ENCODE measurements around the gene TRAF3.
"Not testable (repeated sequence)": the region's sequence is repeated elsewhere in the genome, so short reads cannot be mapped to it uniquely, and the experiment has no call there.

TRAF3 gene

DNA sequence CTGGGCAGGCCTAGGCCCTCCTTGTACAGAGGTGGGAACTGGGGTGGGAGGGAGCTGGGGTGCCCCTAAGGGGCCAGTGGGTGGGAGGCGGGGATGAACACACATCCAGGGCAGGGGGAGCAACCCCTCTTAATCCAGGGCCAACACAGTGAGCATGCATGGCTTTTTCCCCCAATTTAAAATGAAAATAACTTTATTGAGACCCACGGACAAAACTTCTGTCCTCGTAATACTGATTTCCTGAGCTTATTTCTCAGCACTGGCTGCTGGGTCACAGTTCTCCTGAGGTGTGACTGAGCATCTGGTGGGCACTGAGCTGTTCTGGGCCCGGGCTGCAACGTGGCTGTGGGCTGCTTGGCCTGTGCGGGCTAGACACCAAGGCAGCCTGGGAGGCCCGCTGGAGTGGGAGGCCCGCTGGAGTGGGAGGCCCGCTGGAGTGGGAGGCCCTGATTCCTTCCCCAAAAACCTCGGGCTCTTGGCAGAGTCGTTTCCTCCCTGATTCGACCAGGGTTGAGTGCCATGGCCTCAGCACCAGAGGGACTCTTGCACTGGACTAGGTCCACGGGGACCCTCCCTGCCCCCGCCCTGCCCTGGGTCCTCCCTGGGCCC, 24.9 kb upstream of the TRAF3 start:
- DNase-seq, result no peak

DNA sequence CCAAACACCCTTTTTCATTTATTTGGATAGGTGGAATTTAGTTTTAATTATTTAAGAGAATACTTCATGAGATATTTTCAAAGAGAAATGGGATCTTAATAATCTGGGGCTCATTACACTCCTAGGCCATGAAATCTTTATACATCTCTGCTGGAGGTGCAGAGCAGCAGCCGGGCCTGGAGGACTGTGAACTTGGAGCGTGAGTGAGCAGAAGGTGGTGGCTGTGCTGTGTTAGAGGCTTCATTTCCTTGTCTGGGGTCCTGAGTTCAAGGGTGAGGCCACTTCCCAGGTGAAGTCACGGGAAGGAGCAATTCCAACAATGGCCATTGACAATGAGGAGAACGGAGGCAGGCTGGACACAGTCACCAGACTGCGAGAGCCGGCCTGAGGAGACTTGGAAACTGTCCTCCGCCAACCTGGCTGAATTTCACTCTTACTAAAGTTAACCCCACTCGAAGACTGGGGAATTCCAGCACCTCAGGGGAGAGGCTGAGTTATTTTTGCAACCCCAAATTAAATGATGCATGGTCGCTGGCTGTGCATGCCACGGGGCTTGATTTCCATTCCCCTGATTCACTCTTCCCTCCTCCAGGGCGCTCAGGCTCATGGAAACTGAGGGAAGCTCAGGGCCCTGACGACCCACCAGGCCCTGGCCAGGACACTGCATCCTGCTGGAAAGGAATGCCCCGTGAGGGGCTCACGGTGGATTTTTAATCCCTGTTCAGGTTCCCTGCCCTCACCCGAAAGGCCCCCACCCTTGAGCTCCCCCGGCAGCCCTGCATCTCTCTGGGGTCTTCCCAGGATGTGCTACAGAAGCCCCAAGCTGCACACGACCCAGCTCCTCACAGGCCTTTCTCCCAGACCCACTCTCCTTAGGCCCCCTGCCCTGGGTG, 22.6 kb upstream of the TRAF3 start:
- DNase-seq, result no peak

DNA sequence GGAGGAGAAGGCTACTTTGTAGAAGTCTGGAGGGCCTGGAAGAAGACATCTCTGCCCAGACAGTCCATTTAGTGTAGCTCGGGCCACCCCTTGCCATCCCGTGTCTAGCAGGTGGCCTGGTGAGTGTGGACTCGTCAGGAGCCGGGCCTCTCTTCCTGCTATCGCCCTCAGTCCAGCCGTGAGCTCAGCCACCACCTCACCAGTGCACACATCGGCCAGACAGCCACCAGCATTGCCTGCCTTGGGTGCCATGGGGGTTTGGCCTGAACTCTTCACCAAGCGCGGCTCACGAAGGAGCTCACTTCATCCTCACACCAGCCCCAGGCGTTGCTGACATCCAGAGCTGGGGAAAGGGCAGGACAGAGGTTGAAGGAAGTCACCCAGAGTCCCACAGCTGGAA, 19.6 kb upstream of the TRAF3 start:
- no peak for DNase-seq

GRCh38 chr14:102758087-102758486, 19.2 kb upstream of the TRAF3 start:
- no peak for DNase-seq

GRCh38 chr14:102759456-102760187, 17.6 kb upstream of the TRAF3 start:
- no peak for DNase-seq

DNA sequence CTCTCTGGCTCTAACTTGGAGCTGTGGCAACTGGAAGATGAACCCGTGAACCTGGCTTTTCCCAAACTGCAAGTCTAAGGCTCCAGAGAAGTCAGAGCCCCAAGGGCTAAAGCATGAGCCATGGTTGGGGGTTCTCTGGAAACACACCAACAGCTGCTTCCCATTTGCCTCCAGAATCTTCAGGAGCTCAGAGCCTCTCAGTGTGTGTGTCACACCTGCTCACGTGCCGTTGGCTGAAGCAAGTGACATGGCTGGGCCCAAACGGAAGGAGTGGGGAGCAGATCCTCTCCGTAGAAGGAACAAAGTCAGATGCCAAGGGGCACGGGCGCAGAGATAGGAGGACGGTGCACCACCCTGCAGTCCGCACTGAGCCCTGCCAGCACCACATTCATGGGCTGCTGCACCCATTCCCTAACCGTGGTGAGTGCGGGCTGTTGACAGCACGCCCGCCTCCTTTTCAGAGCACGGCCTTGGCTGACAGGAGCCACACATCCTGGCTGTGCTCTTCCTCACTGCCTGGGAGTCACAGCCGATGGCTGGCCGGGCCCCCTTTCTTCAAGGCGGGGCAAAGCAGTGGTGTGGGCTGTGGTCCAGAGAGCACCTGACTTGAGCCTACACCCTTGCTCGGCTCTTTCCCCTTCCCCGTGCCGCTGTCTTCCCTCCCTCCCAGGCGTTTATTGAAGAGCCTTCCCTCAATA, 16.6 kb upstream of the TRAF3 start:
- no peak for DNase-seq

DNA sequence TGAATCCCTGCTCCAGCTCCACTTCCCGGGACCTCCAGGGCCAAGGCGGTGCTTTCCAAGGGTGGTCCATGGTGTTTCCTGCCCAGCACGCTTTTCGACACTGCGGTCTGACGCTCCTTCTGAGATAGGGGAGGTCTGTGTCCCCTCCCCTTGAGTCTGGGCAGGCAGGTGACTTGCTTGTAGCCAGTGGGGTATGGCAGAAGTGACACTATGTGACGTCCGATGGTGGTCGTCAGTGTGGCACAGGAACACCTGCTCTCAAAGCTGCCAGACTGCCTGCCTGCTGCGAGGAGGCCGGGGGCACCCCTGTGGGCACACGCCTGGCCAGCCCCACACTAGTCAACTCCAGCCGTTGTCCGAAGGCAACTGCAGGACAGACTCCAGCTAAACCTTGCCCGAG, 16.0 kb upstream of the TRAF3 start:
- DNase-seq, result no peak

- no peak for DNase-seq
Observed at GRCh38 chr14:102764220-102764671, 13.0 kb upstream of the TRAF3 start.

- DNase-seq, result not testable (repeated sequence)
Observed at GRCh38 chr14:102765770-102766169, 11.5 kb upstream of the TRAF3 start.

DNA sequence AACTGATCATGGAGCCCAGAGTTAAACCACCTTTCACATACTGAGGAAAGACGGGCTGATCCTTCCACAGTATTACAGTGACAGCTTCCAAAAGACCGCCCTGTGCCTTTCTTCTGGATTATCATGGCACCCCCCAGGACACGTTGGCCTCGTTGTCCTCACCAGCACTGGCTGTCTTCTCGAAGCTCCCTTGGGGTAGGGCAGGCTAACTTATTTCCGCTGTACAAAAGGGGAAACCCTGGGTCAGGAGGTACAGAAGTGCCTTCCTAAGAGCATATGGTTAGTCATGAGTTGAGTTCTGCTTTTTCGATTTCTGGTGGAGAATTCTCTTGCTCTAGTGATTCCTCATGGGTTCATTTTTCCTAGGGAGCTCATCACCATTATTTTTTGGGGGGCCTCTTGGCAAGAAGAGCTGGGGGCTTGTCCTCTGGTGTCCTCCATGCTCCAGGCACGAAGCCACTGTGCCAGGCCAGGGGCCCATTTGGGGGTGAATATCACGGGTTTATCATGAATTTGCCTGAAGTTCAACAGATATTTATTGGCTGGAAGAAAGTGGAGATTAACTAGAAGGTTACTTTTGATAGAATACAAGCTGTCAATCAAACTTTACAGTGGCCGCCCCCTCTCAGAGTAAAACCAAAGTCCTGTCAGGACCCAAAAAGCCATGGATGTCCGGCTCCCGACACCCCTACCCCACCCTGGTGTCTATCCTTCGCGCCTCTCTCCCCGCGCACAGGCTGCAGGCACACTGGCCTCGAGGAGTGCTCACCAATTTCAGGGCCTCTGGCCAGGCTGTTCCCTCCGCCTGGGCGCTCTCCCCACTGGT, 8.8 kb upstream of the TRAF3 start:
- DNase-seq, result no peak

GRCh38 chr14:102769049-102769327, 8.3 kb upstream of the TRAF3 start:
- no peak for DNase-seq

GRCh38 chr14:102770147-102771123, 6.8 kb upstream of the TRAF3 start:
- no peak for DNase-seq

- no peak for DNase-seq
Observed at GRCh38 chr14:102771144-102771543, 6.1 kb upstream of the TRAF3 start.

GRCh38 chr14:102772781-102773570, 4.3 kb upstream of the TRAF3 start:
- peak; percentile 22 for DNase-seq

GRCh38 chr14:102774391-102775153, 2.7 kb upstream of the TRAF3 start:
- peak; percentile 58 for DNase-seq

DNA sequence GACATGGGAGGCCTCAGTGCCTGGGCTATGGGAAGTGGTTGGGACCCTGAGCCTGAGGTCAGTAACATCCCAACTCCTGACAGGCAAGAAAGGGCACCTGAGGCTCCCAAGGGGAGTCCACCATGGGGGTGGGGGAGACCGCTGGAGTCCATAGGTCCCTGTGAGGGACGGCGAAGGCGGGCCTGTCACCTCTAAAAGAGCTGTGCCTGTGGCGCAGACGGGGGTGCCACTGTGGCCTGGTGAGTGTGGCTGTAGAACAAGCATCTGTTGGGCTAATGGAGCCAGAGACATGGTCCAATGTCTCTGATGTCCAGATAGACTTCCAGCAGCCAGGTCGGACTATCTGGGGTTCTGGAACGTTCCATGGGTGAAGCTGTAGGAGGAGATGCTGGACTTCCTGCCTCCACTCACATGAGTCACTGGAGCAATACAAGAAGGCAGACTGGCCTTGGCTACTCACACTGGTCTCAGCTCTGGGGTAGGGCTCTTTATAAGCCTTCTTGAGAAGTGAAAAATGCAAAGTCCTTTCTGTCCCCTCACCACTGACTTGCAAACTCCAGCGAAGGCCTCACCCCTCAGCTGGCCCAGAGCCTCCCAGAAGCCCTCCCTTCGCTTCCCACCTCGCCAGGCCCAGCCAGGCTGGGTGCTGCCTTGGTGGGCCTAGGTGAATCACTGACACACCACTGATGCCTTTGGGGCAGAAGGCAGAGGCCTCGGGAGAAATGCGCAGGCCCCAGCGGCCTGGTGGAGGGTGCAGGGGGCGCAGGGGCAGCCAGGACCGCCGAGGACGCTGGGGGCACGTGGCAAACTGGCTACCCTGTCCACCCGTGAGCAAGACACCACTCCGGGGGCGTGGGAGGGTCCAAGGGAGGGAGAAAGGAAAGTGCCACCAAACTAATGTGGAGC, 1.1 kb upstream of the TRAF3 start:
- DNase-seq, result no peak

DNA sequence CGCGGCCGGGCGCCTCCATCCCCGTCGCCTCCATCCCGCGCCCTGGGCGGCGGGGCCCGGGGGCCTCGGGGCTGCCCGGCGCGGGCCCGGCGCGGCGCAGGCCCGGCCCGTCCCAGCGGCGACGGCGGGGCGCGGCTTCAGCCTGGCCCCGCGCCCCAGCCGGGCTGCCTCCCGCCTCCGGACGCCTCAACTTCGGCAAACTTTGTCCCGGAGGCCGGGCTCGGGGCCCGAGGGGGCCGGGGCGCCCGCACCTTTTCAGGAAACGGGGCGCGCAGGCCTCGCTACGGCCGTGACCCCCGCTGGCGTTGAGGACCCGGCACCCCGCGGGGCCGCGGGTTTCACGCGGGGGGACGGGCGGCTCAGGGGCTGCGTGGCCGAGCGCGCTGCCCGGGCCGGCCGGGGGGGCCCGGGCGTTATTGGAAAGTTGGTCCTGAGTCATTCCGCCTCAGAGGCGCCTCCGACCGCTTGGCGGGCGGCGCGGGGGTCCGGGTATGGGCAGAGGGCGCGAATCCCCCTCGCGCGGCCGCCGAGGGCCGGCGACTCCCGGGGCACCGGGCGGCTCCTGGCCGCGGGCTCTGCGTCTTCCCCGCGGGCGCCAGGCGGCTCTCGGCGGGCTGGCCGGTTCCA, 575 bp downstream of the TRAF3 start:
- DNase-seq, result no peak

All from SHP77 treated with DMSO at 0.1 percent for 48 hours (cell line).